GM23338 (cell line): ENCODE results near the gene FSIP1.

ENCODE experiments used
- CREB1 ChIP-seq: fragments of 250-450 bp; sonication (Bioruptor Pico); IDR thresholded peaks from 2 replicates; pipeline ENCODE4 v1.5.0; 2020; ENCODE audit warnings: low read depth, mild to moderate bottlenecking, moderate library complexity
- CTCF ChIP-seq, 2 experiments: fragments of 200-600 bp in 1 of 2; sonication (generic) in 1 of 2; conservative IDR thresholded peaks; 2 replicates each; pipeline versions ENCODE4 v1.5.1 to v1.6.1; 2016 to 2017; ENCODE audit warnings: antibody characterized with exemption in 2 of 2, low read depth in 2 of 2, mild to moderate bottlenecking in 2 of 2, moderate library complexity in 1 of 2
- EZH2 ChIP-seq: fragments of 200-600 bp; sonication (generic); IDR thresholded peaks from one replicate; pipeline ENCODE4 v1.8.0; 2017; ENCODE audit warnings: antibody characterized with exemption, mild to moderate bottlenecking, low read depth; ENCODE audit not compliant: unreplicated experiment
- EZH2phosphoT487 ChIP-seq: fragments of 200-600 bp; sonication (generic); IDR thresholded peaks from one replicate; pipeline ENCODE4 v1.8.1; 2018; ENCODE audit warnings: antibody characterized with exemption; ENCODE audit not compliant: unreplicated experiment
- POLR2AphosphoS5 ChIP-seq: IDR thresholded peaks from 2 replicates; pipeline ENCODE4 v1.6.1; 2016; ENCODE audit warnings: antibody characterized with exemption, low read depth
- REST ChIP-seq: IDR thresholded peaks from one replicate; pipeline ENCODE4 v1.6.1; 2018; ENCODE audit warnings: antibody characterized with exemption; ENCODE audit not compliant: unreplicated experiment

- TF ChIP-seq POLR2AphosphoS5 = no peak
- TF ChIP-seq CTCF (conservative IDR thresholded peaks at IDR 0.05; ENCODE audit: low read depth in 2 of 2) = no peak
- no peak for TF ChIP-seq EZH2phosphoT487
- no peak for TF ChIP-seq REST
- no peak for TF ChIP-seq EZH2
- TF ChIP-seq CREB1 (CRISPR knock-in tag) = no peak
Observed at GRCh38 chr15:39743611-39744010, 39.0 kb downstream of the FSIP1 start.
